ENCODE measurements around the gene LAPTM5. TPM values are rescaled to one million over a fixed set of nuclear protein-coding genes. Genes with fewer than 3 reads are reported as not detected.

Gene LAPTM5
- 0.25 to 0.38 TPM (median 0.35 TPM) in 5 replicates for total RNA-seq (2022; extraction: Qiagen RNA extraction)

DNA sequence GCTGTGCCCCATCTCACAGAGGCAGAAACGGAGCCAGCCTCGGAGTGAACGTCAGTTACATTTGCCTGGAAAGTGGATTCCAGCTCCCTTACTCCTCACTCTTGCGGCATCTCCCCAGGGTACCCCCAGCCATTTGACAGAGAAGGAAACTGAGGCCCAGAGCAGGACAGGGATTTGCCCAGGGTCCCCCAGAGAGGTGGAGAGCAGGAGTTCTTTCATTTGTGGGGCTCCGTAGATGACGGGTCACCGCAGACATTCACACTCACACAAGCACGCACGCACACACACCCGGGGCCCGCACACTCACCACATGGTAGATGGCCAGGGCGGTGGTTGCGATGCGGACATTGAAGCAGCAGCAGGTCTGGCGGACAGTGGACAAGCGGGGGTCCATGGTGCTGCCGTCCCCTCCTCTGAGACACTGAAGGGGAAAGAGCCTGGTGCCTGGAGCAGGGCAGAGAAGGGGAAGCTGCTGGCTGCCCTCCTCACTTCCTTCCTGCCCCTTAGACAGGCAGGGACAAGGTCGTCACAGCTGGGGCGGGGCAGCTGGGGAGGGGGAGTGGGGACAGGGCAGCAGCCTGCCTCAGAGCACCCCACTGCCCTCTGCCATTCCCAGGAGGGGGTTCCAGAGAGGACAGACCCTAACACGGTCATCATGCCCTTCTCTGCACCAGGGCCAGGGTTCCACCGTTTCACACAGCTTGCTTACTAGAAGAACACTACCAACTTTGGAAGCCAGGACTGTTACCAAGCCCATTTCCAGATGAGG lies at the start of gene LAPTM5:
Gene LAPTM5 (minus strand): TSS at position 423 of the 769 bp plus-strand sequence. CDS start 29 bp downstream, at position 394.

GRCh38 chr1:30723331-30723755 lies 34.2 kb downstream of the LAPTM5 start, which contains the start of gene MATN1:
TSS of gene MATN1 (minus strand) at chr1:30723585. CDS start at chr1:30723551, 34 bp downstream.

Other genes starting within 250 kb of the LAPTM5 start
- 0.02 to 0.14 TPM (median 0.10 TPM) in 4 of 5 replicates, not detected in the other for gene MATN1, start 34.2 kb downstream of the LAPTM5 start, total RNA-seq (2022; extraction: Qiagen RNA extraction)
- 8.3 to 12.4 TPM (median 12.0 TPM) in 5 replicates for gene SDC3, start 151.0 kb upstream of the LAPTM5 start, total RNA-seq (2022; extraction: Qiagen RNA extraction)

All from A549 treated with AZD2906 at 1 μM for 4 hours (cell line).